ENCODE measurements around the gene SNAP29.
A peak's percentile ranks its signal among the peaks of the same experiment; 100 is the strongest.

The SNAP29 gene

DNA sequence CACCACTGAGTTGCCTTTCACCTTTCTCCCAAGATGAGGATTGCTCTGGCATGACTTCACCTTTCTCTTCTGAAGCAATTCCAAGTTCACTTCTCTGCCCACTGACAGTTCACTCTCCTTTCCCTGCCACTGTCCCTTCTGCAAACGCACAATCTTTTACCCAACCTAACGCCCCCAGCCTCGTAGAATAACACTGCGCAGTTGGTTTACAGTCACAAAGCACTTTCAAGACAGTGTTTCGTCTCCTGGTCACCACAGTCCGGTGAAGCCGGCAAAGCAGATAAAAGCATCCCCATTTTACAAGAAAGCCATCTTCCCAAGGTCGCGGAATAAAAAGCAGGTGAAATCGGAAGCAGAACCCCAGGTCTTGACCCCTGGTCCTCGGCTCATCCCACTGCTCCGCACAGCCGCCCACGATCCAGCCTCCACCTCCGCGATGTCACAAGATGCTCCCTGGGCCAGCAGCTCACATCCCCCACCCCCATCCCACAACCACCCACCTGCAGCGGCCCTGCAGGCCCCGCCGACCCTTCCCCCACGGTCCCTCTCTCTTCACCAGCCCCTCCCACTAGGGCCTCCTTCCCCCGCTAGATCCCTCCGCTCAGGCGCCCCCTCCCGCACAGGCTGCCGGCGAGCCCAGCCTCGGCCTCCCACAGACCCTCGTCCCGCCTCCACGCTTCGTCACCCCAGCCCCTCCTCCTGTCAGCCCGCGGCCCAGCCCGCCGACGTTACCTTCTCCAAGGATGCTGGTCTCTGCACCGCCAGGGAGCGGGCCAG lies 781 bp upstream of the SNAP29 start (continued):
- TF ChIP-seq, protein P1, sequence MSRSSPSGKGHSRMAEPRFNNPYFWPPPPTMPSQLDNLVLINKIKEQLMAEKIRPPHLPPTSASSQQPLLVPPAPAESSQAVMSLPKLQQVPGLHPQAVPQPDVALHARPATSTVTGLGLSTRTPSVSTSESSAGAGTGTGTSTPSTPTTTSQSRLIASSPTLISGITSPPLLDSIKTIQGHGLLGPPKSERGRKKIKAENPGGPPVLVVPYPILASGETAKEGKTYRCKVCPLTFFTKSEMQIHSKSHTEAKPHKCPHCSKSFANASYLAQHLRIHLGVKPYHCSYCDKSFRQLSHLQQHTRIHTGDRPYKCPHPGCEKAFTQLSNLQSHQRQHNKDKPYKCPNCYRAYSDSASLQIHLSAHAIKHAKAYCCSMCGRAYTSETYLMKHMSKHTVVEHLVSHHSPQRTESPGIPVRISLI (tag by site-specific recombination; IDR thresholded peaks at IDR 0.05): no peak
- TF ChIP-seq ZNF514 (tag by site-specific recombination; IDR thresholded peaks at IDR 0.05) (no peak), ZNF843 (tag by site-specific recombination; IDR thresholded peaks at IDR 0.05) (no peak), ZNF529 (tag by site-specific recombination; IDR thresholded peaks at IDR 0.05; ENCODE audit: insufficient replicate concordance) (no peak), ZNF223 (tag by site-specific recombination; IDR thresholded peaks at IDR 0.05) (no peak), KLF1 (tag by site-specific recombination; IDR thresholded peaks at IDR 0.05) (peak; percentile 40; the same call in 1 of the 2 replicates), ZNF792 (tag by site-specific recombination; IDR thresholded peaks at IDR 0.05) (no peak), ZNF24 (tag by site-specific recombination; IDR thresholded peaks at IDR 0.05) (0 out of 2 replicates have a peak, but pooled peaks have one; percentile 34), ZNF549 (tag by site-specific recombination; IDR thresholded peaks at IDR 0.05) (no peak), ZNF530 (tag by site-specific recombination; IDR thresholded peaks at IDR 0.05; ENCODE audit: low read depth) (no peak), ZNF354C (tag by site-specific recombination; IDR thresholded peaks at IDR 0.05; ENCODE audit: borderline replicate concordance, low read depth) (no peak), ZNF629 (tag by site-specific recombination; IDR thresholded peaks at IDR 0.05) (peak; percentile 16; the same call in 1 of the 2 replicates), ZNF785 (tag by site-specific recombination; IDR thresholded peaks at IDR 0.05) (no peak), HOXD13 (CRISPR knock-in tag; IDR thresholded peaks at IDR 0.05; ENCODE audit: borderline replicate concordance) (no peak), KLF9 (tag by site-specific recombination; IDR thresholded peaks at IDR 0.05; ENCODE audit: low read depth) (peak; percentile 75), ZNF626 (tag by site-specific recombination; IDR thresholded peaks at IDR 0.05) (no peak), ZNF423 (tag by site-specific recombination; IDR thresholded peaks at IDR 0.05) (no peak), KLF8 (tag by site-specific recombination; IDR thresholded peaks at IDR 0.05) (peak; percentile 66), ZNF133 (tag by site-specific recombination; IDR thresholded peaks at IDR 0.05) (no peak), ZNF791 (tag by site-specific recombination; IDR thresholded peaks at IDR 0.05) (no peak), ZFP37 (tag by site-specific recombination; IDR thresholded peaks at IDR 0.05) (no peak), ZNF174 (tag by site-specific recombination; IDR thresholded peaks at IDR 0.05) (no peak), ZNF707 (tag by site-specific recombination; IDR thresholded peaks at IDR 0.05) (no peak), ZNF660 (tag by site-specific recombination; IDR thresholded peaks at IDR 0.05) (no peak), ZNF664 (tag by site-specific recombination; IDR thresholded peaks at IDR 0.05) (no peak), KLF16 (tag by site-specific recombination; IDR thresholded peaks at IDR 0.05) (peak; percentile 86), ZNF157 (tag by site-specific recombination; IDR thresholded peaks at IDR 0.05) (no peak), ZNF37A (tag by site-specific recombination; IDR thresholded peaks at IDR 0.05) (no peak)
- TF ChIP-seq, protein P2, sequence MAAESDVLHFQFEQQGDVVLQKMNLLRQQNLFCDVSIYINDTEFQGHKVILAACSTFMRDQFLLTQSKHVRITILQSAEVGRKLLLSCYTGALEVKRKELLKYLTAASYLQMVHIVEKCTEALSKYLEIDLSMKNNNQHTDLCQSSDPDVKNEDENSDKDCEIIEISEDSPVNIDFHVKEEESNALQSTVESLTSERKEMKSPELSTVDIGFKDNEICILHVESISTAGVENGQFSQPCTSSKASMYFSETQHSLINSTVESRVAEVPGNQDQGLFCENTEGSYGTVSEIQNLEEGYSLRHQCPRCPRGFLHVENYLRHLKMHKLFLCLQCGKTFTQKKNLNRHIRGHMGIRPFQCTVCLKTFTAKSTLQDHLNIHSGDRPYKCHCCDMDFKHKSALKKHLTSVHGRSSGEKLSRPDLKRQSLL (tag by site-specific recombination; IDR thresholded peaks at IDR 0.05): peak; percentile 85
- TF ChIP-seq, protein P3, sequence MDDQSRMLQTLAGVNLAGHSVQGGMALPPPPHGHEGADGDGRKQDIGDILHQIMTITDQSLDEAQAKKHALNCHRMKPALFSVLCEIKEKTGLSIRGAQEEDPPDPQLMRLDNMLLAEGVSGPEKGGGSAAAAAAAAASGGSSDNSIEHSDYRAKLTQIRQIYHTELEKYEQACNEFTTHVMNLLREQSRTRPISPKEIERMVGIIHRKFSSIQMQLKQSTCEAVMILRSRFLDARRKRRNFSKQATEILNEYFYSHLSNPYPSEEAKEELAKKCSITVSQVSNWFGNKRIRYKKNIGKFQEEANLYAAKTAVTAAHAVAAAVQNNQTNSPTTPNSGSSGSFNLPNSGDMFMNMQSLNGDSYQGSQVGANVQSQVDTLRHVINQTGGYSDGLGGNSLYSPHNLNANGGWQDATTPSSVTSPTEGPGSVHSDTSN (CRISPR knock-in tag; IDR thresholded peaks at IDR 0.05): no peak
- TF ChIP-seq, protein P4, sequence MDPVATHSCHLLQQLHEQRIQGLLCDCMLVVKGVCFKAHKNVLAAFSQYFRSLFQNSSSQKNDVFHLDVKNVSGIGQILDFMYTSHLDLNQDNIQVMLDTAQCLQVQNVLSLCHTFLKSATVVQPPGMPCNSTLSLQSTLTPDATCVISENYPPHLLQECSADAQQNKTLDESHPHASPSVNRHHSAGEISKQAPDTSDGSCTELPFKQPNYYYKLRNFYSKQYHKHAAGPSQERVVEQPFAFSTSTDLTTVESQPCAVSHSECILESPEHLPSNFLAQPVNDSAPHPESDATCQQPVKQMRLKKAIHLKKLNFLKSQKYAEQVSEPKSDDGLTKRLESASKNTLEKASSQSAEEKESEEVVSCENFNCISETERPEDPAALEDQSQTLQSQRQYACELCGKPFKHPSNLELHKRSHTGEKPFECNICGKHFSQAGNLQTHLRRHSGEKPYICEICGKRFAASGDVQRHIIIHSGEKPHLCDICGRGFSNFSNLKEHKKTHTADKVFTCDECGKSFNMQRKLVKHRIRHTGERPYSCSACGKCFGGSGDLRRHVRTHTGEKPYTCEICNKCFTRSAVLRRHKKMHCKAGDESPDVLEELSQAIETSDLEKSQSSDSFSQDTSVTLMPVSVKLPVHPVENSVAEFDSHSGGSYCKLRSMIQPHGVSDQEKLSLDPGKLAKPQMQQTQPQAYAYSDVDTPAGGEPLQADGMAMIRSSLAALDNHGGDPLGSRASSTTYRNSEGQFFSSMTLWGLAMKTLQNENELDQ (tag by site-specific recombination; IDR thresholded peaks at IDR 0.05; ENCODE audit: low read depth): no peak
- TF ChIP-seq, protein P5, sequence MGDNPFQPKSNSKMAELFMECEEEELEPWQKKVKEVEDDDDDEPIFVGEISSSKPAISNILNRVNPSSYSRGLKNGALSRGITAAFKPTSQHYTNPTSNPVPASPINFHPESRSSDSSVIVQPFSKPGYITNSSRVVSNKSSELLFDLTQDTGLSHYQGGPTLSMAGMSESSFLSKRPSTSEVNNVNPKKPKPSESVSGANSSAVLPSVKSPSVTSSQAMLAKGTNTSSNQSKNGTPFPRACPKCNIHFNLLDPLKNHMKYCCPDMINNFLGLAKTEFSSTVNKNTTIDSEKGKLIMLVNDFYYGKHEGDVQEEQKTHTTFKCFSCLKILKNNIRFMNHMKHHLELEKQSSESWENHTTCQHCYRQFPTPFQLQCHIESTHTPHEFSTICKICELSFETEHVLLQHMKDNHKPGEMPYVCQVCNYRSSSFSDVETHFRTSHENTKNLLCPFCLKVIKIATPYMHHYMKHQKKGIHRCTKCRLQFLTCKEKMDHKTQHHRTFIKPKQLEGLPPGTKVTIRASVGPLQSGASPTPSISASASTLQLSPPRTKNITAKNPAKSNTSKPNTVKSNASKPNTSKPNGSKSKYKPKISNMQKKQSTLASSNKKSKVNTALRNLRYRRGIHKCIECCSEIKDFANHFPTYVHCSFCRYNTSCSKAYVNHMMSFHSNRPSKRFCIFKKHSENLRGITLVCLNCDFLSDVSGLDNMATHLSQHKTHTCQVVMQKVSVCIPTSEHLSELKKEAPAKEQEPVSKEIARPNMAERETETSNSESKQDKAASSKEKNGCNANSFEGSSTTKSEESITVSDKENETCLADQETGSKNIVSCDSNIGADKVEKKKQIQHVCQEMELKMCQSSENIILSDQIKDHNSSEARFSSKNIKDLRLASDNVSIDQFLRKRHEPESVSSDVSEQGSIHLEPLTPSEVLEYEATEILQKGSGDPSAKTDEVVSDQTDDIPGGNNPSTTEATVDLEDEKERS (tag by site-specific recombination; IDR thresholded peaks at IDR 0.05): no peak
